Inflammatory macrophage (primary cell): ENCODE measurements around the gene MRPL40.

Experiments used
- DNase-seq, 2 donors: peaks; one replicate each; pipeline ENCODE4 v3.0.0-alpha.2; 2020 to 2022

The MRPL40 gene

GRCh38 chr22:19463491-19464469 lies 31.4 kb downstream of the MRPL40 start:
- DNase-seq: no peak

DNA sequence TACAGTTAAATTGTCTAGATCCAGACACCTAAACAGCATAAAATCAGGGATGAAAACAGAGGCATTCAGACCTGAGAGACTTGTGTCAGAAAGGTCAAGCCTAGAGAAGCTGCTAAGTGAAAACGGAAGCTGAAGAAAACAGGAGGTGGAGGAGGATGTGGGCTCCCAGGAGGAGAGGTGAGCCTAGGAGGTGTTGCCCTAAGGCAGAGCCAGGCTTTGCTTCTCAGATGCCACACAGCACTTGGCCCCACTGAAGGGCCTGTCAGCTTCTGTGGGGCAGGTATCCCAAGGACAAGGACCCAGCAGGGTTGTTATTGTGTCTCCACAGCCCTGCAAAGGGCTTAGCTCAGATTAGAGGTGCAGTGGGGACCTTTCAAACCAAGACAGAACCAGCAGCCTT lies 32.2 kb downstream of the MRPL40 start:
- DNase-seq: no peak

- DNase-seq: no peak
Observed at GRCh38 chr22:19464975-19465374, 32.6 kb downstream of the MRPL40 start.

DNA sequence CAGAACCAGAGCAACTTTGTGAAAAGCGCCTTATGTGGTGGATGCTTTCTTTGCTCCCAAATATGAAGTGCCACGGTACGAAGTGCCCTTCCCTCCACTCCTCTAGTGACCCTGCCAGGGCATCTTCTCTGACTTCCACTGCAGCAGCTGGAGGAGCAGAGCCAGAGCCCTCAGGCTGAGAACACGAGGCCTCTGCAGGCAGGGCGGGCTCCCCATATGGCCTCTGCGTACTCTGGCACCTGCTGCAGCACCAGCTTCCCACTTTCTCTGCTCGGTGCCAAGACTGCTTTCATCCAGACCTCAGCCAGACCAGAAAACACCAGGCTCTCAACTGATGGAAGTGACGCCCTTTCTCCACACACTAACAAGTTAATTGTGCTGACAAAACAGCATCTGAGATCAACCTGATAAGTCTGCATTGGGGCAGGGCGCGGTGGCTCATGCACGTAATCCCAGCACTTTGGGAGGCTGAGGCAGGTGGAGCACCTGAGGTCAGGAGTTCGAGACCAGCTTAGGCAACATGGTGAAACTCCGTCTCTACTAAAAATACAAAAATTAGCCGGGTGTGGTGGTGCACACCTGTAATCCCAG lies 33.9 kb downstream of the MRPL40 start:
- DNase-seq: no peak

DNA sequence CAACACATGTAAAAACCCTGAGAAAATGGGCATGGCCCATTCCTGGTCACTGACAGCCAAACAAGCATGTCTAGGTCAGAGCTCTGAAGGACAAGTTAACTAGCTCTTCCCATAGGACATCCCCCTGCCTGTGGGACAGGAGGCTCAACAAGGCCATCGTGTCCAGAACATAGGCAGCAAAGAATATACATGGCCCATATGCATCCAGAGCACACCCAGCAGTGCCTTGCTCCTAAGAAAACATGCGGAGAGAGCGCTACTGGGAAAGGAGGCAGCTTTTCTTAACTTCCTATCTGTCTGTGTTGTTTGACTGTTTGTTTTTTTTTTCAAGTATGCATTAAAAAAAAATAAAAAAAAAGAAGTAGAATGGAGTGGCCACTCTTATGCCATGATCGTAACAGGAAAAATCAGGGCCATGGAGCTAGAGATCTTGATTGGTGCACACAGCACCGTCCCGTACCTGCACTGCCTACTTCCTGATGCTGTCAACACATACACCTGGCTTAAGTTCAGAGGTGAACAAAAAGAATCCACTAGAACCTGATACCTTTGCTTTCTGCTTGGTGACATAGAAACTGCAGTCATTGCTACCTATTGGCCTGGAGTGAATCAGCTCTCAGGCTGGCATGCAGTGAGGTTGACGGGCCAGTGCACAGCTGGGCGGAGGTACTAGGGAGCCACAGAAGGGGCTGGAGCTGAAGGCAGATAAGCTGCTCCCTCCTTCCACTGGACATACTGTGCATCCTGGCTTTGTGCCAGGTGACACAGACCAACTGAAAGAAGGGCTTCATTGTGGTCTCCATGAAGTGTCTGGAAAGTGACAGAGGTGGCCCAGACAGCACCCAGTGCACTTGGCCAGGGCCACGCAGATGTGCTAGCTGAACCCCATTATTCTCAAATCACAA lies 34.8 kb downstream of the MRPL40 start:
- DNase-seq: no peak

- no peak for DNase-seq
Observed at GRCh38 chr22:19467912-19468311, 35.6 kb downstream of the MRPL40 start.

DNA sequence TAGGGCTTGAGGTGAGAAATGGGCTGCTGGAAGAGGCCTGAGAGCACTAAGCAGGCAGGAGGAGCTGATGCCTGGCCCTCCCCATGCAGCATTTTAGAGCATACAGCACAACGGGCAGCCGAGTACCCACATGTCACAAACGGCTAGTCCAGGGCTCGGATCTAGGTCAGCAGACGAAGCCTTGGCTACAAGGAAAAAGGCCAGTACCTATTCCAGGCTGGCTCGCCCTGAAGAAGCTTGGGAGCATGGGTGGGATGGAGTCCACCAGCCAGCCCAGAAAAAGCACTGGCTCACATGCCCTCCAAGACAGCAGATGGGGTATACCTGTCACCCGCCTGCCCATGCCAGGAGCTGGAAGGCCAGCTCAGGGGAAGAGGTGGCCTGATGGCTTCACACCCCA lies 37.1 kb downstream of the MRPL40 start:
- DNase-seq: no peak

- DNase-seq: no peak
Observed at GRCh38 chr22:19470010-19470409, 37.7 kb downstream of the MRPL40 start.

DNA sequence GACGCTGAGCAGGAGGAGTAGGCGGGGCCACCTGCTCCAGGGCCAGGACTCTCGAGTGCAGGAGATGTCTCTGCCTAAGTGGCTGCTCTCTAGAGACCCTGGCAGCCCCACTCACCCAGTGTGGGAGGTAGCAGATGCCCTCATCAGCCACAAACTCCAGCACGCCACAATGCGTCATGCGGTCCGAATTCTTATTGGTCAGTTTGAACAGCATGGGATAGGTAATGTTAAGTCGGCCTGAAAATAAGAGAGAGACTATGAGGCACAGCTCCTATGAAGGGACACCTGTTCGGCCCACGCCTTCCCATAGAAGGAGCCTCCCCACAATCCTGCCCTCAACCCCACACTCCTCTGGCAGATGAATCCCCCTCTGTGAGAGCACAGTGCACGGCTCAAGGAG lies 39.2 kb downstream of the MRPL40 start:
- no peak for DNase-seq

- DNase-seq: no peak
Observed at GRCh38 chr22:19472233-19472632, 39.9 kb downstream of the MRPL40 start.

GRCh38 chr22:19473578-19473977 lies 41.2 kb downstream of the MRPL40 start:
- no peak for DNase-seq

DNA sequence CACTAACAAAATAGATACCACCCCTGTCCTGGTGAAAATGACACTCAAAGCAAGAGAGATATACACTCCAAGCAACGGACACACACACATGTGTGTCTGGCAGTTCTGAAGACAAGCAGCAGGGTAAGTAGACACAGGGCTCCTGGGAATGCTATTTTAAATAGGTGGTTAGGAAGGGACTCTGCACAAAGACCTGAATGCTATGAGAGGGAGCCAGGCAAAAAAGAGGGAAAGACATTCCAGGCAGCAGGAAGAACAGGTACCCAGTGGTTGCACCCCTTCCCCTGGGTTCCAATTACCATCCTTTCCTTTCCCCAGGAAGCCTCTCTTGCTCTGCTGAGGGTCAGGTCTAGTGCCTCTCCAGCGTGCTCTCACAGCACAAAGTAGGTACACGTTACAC lies 43.7 kb downstream of the MRPL40 start:
- DNase-seq: no peak

DNA sequence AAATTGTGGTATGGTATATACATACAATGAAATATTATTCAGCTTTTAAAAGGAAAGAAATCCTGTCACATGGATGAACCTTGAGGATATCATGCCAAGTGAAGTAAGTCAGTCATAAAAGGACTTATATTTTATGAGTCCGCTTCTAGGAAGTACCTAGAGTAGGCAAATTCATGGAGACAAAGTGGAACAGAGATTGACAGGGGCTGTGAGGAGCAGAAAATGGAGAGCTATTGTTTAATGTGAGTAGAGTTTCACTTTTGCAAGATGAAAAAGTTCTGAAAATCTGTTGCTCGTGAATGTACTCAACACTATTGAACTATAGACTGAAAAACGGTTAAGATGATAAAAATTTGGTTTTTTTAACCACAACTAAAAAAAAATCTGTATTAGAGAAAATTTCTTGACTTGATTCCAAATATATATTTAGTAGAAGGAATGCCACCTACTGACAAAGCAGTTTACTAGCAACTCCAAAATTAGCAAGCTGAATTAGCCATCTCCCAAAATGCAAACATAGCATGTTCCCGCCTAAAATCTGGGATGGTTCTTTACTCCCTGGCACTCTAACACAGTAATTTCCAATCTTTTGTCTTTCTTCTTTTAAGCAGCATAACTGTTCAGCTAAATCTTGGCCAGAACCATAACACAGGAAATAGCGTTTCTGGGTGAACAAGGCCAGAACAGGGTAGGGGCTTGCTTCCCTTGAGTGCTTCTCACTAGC lies 45.1 kb downstream of the MRPL40 start:
- no peak for DNase-seq

DNA sequence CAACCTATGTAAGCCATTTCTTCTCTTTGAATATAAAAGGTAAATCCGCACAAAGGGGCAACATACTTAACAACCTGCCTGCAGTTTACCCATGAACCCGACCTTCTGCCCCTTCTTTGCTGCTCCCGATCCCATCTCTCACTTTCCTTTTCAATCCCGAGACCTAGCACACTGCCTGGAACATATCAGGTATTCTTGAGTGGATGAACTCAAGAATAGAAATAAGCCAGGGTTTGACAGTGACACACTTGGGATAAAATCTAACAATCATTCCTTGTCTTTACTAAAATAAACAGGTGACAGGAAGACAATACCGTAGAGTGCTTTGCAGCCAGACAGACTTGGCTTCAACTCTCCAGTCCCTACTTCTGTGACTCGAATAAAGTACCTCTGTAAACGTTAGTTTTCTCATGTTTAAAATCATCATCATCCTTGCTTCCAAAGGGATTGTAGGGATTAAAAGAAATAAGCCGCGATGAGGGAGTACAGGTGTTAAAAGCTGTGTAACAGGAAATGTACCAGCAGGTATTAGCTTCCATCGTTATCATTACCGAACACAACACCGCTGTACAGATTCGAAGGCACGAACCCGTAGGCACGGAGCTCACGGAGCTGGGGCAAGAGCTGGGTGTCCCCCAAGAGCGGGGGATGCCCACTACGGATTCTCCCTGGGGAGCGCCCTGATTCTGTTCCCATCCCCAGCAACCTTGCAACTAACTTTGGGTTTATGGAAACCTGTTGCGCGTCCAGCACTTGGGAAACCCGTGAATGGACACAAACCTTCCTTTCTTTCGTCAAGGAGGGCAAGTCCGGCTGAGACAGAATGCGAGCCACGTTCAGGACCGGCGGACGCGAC lies 45.9 kb downstream of the MRPL40 start:
- DNase-seq: peak in 1 of 2 donors; percentile 5

GRCh38 chr22:19478901-19479354 lies 46.6 kb downstream of the MRPL40 start, which contains the start of gene UFD1:
Gene UFD1, minus strand, starts transcription at chr22:19479193. Its CDS starts 108 bp downstream, at chr22:19479085.
- DNase-seq: peak; percentile 62 to 77

GRCh38 chr22:19479355-19480172 lies 47.2 kb downstream of the MRPL40 start, which contains the start of gene CDC45:
Gene CDC45, plus strand, starts transcription at chr22:19479920. Its CDS starts 49 bp downstream, at chr22:19479969.
- DNase-seq: peak; percentile 99

GRCh38 chr22:19480173-19480568 lies 47.8 kb downstream of the MRPL40 start:
- no peak for DNase-seq

DNA sequence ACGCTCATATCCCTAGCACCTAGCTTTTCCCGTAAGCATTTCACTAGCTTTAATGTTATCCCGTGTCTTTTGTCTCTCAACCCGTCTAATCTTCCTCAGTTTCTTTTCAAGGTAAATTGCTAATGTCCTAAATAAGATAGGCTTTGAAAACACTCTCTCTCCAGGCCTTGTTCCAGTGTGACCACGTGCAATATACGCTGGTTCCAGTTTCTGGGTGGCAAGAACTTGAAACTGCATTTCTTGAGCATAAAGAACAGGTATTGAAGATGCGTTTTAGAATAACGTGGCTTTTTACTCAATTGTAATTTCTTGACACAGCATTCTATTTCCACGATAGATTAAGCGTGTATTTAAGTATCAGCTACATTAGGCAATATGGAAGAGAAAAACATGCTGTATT lies 48.4 kb downstream of the MRPL40 start:
- DNase-seq: no peak

DNA sequence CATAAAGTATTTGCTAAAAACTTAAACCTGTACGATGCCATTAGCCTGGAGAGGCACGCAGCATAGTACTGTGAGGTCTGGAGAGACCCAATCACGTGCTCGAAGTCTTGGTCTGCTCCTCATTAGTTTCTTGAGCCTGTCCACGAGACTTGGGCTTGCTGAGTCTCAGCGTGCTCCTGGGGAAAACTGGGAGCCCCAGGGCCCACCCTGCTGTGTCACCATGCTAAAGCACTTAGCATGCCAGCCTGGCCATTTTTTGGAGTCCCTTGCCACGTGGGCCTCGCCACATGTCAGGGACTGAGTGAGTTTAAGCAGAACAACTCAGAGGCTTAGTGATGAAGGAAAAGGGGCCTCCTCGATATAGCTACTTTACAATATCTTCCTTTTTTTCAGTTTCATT lies 50.0 kb downstream of the MRPL40 start:
- DNase-seq: no peak
